PC-3 (cell line): ENCODE measurements around the gene PRRT1B. TPM values are rescaled to one million over a fixed set of nuclear protein-coding genes. Genes with fewer than 3 reads are reported as not detected.

Experiments
- ATAC-seq: fragments of 200-7000 bp; cut with Tn5 transposase; 2 replicates; pipeline ENCODE4 v1.9.1; 2020; ENCODE audit warnings: mild to moderate bottlenecking, moderate library complexity
- BruUV-seq: library from RNA; stranded (reverse); fragments of 400-500 nt; replicated peaks from 2 replicates; lab custom pipeline; 2021; lab: Mats Ljungman, UMichigan
- CTCF ChIA-PET: fragments of 300-600 bp; sonication (Branson Sonifier 250); formaldehyde crosslinking; loops from one replicate; lab custom pipeline; 2022; ENCODE audit warnings: antibody characterized with exemption; lab: Charles Lee
- POLR2A ChIA-PET: fragments of 300-600 bp; sonication (Branson Sonifier 250); formaldehyde crosslinking; loops from one replicate; lab custom pipeline; 2022; ENCODE audit warnings: antibody characterized with exemption; ENCODE audit not compliant: unreplicated experiment; lab: Charles Lee
- DNase-seq: peaks from one replicate; pipeline ENCODE4 v3.0.0-alpha.2; 2015
- H2AFZ ChIP-seq: fragments of 300-600 bp; sonication (generic); 2 replicates; pipeline ENCODE4 v1.6.0; 2016; ENCODE audit warnings: antibody characterized with exemption, low read length
- H3F3A ChIP-seq: fragments of 300-600 bp; sonication (generic); one replicate; pipeline ENCODE4 v1.6.0; 2017; ENCODE audit warnings: antibody characterized with exemption, low read length, control low read depth, mild to moderate bottlenecking; ENCODE audit not compliant: unreplicated experiment
- H3K27ac ChIP-seq: fragments of 300-600 bp; sonication (generic); 2 replicates; pipeline ENCODE4 v1.5.1; 2016; ENCODE audit warnings: mild to moderate bottlenecking, low read length
- H3K27me3 ChIP-seq: fragments of 300-600 bp; sonication (generic); 2 replicates; pipeline ENCODE4 v1.6.1; 2016; ENCODE audit warnings: low read length, mixed read lengths
- H3K36me3 ChIP-seq: fragments of 300-600 bp; sonication (generic); 2 replicates; pipeline ENCODE4 v1.6.1; 2016; ENCODE audit warnings: low read depth, mixed run types, low read length, mixed read lengths
- H3K4me1 ChIP-seq: fragments of 300-600 bp; sonication (generic); 2 replicates; pipeline ENCODE4 v1.5.1; 2016; ENCODE audit warnings: low read length; ENCODE audit not compliant: insufficient read depth
- H3K4me2 ChIP-seq: fragments of 300-600 bp; sonication (generic); 2 replicates; pipeline ENCODE4 v1.6.0; 2016; ENCODE audit warnings: low read length
- H3K4me3 ChIP-seq: fragments of 300-600 bp; sonication (generic); 2 replicates; pipeline ENCODE4 v1.5.1; 2016; ENCODE audit warnings: mild to moderate bottlenecking, low read length, mixed read lengths
- H3K79me2 ChIP-seq: fragments of 300-600 bp; sonication (generic); 2 replicates; pipeline ENCODE4 v1.6.1; 2017; ENCODE audit warnings: low read length, mixed read lengths
- H3K9ac ChIP-seq: fragments of 300-600 bp; sonication (generic); 2 replicates; pipeline ENCODE4 v1.6.0; 2016; ENCODE audit warnings: mild to moderate bottlenecking, low read length
- H3K9me2 ChIP-seq: fragments of 300-600 bp; sonication (generic); replicated peaks from 2 replicates; pipeline ENCODE4 v1.6.1; 2016; ENCODE audit warnings: mixed run types, low read length, mixed read lengths
- H3K9me3 ChIP-seq: fragments of 300-600 bp; sonication (generic); 2 replicates; pipeline ENCODE4 v1.6.1; 2016; ENCODE audit warnings: low read length, mixed read lengths
- H4K20me1 ChIP-seq: fragments of 300-600 bp; sonication (generic); 2 replicates; pipeline ENCODE4 v1.6.1; 2016; ENCODE audit warnings: low read length, mixed read lengths
- EZH2 ChIP-seq: fragments of 300-600 bp; sonication (generic); IDR thresholded peaks from one replicate; pipeline ENCODE4 v1.6.1; 2017; ENCODE audit warnings: antibody characterized with exemption, mild to moderate bottlenecking, low read length; ENCODE audit not compliant: unreplicated experiment
- EZH2phosphoT487 ChIP-seq: fragments of 300-600 bp; sonication (generic); IDR thresholded peaks from 2 replicates; pipeline ENCODE4 v1.6.1; 2018; ENCODE audit warnings: mild to moderate bottlenecking, antibody characterized with exemption, low read length, borderline replicate concordance
- intact Hi-C: fragments of 100-400 bp; cut with micrococcal nuclease; formaldehyde crosslinking; loops from 2 replicates; pipeline ENCODE4 v1.9.0; 2023
- total RNA-seq: library from RNA; depleted of rRNA; stranded (reverse); fragments of >200 nt; gene quantifications from 2 replicates; pipeline ENCODE4 v1.2.3, GENCODE V29; 2014
- TF ChIP-seq, protein P1 (sequence below): fragments of 300-600 bp; sonication (generic); conservative IDR thresholded peaks from 2 replicates; pipeline ENCODE4 v1.5.1; 2017; ENCODE audit warnings: antibody characterized with exemption, low read depth, mild to moderate bottlenecking, low read length

Gene PRRT1B
- total RNA-seq, 1 experiment from 2014 or later: not detected

DNA sequence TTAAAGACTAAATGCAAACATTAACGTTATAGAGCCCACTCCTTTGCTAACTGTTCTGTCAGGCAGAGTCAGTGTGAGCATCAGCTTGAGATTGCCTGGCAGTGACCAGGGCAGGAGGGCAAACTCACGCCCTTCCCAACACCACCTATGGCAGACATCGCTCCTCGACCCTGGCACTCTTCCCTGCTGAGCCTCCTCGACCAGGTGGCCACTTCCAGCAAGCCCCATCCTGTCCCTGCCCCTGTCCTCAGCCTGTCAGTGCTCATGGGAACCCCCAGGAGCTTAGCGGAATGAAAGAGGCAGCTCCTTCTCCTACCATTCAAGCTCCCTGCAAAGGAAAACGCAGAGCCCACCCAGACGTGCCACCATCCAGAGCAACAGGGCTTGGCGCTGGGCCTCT is 42.0 kb downstream of the PRRT1B start:
- H3K27me3 ChIP-seq: no peaks in the 10 kb centered on the region
- TF ChIP-seq, protein P1, sequence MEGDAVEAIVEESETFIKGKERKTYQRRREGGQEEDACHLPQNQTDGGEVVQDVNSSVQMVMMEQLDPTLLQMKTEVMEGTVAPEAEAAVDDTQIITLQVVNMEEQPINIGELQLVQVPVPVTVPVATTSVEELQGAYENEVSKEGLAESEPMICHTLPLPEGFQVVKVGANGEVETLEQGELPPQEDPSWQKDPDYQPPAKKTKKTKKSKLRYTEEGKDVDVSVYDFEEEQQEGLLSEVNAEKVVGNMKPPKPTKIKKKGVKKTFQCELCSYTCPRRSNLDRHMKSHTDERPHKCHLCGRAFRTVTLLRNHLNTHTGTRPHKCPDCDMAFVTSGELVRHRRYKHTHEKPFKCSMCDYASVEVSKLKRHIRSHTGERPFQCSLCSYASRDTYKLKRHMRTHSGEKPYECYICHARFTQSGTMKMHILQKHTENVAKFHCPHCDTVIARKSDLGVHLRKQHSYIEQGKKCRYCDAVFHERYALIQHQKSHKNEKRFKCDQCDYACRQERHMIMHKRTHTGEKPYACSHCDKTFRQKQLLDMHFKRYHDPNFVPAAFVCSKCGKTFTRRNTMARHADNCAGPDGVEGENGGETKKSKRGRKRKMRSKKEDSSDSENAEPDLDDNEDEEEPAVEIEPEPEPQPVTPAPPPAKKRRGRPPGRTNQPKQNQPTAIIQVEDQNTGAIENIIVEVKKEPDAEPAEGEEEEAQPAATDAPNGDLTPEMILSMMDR: no peak
- TF ChIP-seq EZH2 (no peak), EZH2phosphoT487 (no peak)

DNA sequence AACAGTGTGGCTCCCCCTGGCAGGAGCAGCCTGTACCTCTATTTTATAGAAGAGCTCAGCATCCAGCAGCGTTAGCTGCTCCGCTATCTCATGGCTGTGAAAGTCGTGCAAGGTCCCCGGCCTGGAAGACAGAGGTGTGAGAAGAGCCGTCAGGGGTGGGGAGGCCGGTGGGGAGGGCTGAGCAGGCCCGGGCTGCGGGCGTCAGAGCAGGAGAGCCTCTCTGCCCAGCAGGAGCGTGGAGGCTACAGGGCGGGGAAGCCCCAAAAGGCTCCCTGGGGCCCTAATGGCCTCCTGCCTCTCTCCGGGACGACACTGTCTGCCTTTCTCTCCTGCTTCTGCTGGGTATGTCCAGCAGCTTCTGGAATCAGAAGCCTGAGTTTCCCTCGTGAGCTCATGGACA is 42.6 kb downstream of the PRRT1B start:
- H3K9ac ChIP-seq: no peak overlapping the region
- BruUV-seq: no TSS peak
- no peak overlapping the region for H3K4me2 ChIP-seq
- ATAC-seq (no peak), DNase-seq (no peak)
- TF ChIP-seq, protein P1: no peak
- TF ChIP-seq EZH2phosphoT487: no peak
- no peak for TF ChIP-seq EZH2
- intact Hi-C loops: no loop called here
- H3K27ac ChIP-seq: no peak overlapping the region
- ChIA-PET POLR2A (no interaction called here), CTCF (no interaction called here)
- H3K9me3 ChIP-seq: no peaks in the 10 kb centered on the region
- no peaks in the 10 kb centered on the region for H3K36me3 ChIP-seq
- H4K20me1 ChIP-seq: no peaks in the 10 kb centered on the region
- H3K27me3 ChIP-seq: no peaks in the 10 kb centered on the region
- H3K79me2 ChIP-seq: no peaks in the 10 kb centered on the region
- H3F3A ChIP-seq: no peaks in the 10 kb centered on the region
- H2AFZ ChIP-seq: no peak overlapping the region
- H3K4me1 ChIP-seq: no peaks in the 10 kb centered on the region
- no peak overlapping the region for H3K4me3 ChIP-seq
- no peaks in the 10 kb centered on the region for H3K9me2 ChIP-seq

More for the DNA sequence above, 42.0 kb downstream of the PRRT1B start:
- H3K9me2 ChIP-seq: no peaks in the 10 kb centered on the region
- H2AFZ ChIP-seq: no peak overlapping the region
- H3F3A ChIP-seq: no peaks in the 10 kb centered on the region
- CTCF ChIA-PET: no interaction called here
- POLR2A ChIA-PET: no interaction called here
- intact Hi-C loops: no loop called here
- no TSS peak for BruUV-seq
- H3K4me3 ChIP-seq: no peak overlapping the region
- H3K4me1 ChIP-seq: no peaks in the 10 kb centered on the region
- no peaks in the 10 kb centered on the region for H4K20me1 ChIP-seq
- ATAC-seq (no peak), DNase-seq (no peak)
- H3K79me2 ChIP-seq: no peaks in the 10 kb centered on the region
- no peaks in the 10 kb centered on the region for H3K36me3 ChIP-seq
- no peaks in the 10 kb centered on the region for H3K9me3 ChIP-seq
- no peak overlapping the region for H3K9ac ChIP-seq
- H3K4me2 ChIP-seq: no peak overlapping the region
- H3K27ac ChIP-seq: no peak overlapping the region

DNA sequence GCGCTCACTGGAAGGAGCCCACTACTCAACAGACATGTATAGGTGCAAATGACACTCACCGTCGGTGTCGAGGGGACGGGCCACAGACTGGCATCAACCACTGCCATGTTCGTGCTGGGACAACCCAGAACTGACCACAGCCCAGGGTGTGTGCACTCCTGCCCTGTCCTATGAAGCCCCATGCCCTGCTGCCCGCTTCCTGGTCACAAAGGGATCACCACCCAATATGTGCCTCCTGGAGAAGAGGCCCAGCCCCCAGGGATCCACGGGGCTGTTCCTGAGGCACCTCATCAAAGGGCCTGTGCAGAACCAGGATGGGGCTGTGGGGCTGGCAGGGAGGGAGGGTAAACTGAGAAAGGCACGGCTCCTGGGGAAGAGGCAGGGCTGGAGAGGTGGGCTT is 43.1 kb downstream of the PRRT1B start:
- no peak overlapping the region for H3K4me2 ChIP-seq
- intact Hi-C loops: no loop called here
- no peaks in the 10 kb centered on the region for H3K36me3 ChIP-seq
- BruUV-seq: no TSS peak
- H3K4me1 ChIP-seq: no peaks in the 10 kb centered on the region
- ATAC-seq: no peak
- POLR2A ChIA-PET: no interaction called here
- H3K9ac ChIP-seq: no peak overlapping the region
- no peaks in the 10 kb centered on the region for H3K27me3 ChIP-seq
- H3K9me2 ChIP-seq: no peaks in the 10 kb centered on the region
- H3F3A ChIP-seq: no peaks in the 10 kb centered on the region
- TF ChIP-seq, protein P1: no peak
- TF ChIP-seq EZH2phosphoT487 (no peak), EZH2 (no peak)
- DNase-seq: no peak
- no peak overlapping the region for H3K27ac ChIP-seq
- H3K9me3 ChIP-seq: no peaks in the 10 kb centered on the region
- CTCF ChIA-PET: no interaction called here
- H2AFZ ChIP-seq: no peak overlapping the region
- no peaks in the 10 kb centered on the region for H4K20me1 ChIP-seq
- no peak overlapping the region for H3K4me3 ChIP-seq
- no peaks in the 10 kb centered on the region for H3K79me2 ChIP-seq
